HG03045 (cell line): ENCODE measurements around the gene TMEM140.
A peak's percentile ranks its signal among the peaks of the same experiment; 100 is the strongest.

ENCODE experiments used
- ATAC-seq: cut with Tn5 transposase; IDR thresholded peaks from one replicate; pipeline ENCODE4 v1.9.1; 2021; ENCODE audit warnings: mild to moderate bottlenecking, moderate library complexity; ENCODE audit not compliant: unreplicated experiment

TMEM140 gene

GRCh38 chr7:135192914-135193536 is 45.2 kb downstream of the TMEM140 start:
- ATAC-seq, result no peak

GRCh38 chr7:135193615-135194081 is 45.8 kb downstream of the TMEM140 start:
- no peak for ATAC-seq

GRCh38 chr7:135194494-135195095 is 46.7 kb downstream of the TMEM140 start:
- no peak for ATAC-seq

GRCh38 chr7:135195156-135195555 is 47.3 kb downstream of the TMEM140 start:
- no peak for ATAC-seq

DNA sequence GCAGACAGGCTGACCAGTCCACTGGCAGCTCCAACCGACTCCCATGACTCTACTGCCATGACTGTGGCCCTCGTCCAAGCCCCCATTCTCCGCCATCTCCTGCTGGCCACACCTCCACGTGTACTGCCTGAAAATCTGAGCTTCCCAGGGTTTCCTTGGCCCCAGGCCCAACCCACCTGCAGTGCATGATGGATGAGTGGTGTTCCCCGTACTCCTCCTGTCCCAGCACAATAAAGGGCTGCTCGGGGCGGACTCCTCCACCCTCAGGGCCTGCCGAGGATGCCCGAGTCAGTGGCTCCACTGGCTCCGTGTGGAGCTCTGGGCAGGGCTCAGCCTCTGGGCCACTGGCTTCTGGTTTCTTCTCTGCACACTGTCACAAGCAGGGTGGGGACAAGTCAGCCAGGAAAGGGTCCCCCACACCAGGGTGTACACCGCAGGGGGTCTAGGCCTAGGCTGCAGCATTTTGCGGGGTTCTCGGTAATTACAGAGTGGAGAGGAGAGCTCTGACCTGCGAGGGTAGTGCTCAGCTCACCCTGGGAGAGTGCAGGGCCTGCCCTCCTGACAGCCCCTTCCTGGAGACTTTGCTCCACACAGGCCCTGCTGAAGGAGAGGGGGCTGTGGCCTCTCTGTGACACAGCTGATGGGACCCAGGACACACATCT is 48.2 kb downstream of the TMEM140 start:
- no peak for ATAC-seq

GRCh38 chr7:135197343-135197742 is 49.5 kb downstream of the TMEM140 start:
- peak; percentile 52 for ATAC-seq

DNA sequence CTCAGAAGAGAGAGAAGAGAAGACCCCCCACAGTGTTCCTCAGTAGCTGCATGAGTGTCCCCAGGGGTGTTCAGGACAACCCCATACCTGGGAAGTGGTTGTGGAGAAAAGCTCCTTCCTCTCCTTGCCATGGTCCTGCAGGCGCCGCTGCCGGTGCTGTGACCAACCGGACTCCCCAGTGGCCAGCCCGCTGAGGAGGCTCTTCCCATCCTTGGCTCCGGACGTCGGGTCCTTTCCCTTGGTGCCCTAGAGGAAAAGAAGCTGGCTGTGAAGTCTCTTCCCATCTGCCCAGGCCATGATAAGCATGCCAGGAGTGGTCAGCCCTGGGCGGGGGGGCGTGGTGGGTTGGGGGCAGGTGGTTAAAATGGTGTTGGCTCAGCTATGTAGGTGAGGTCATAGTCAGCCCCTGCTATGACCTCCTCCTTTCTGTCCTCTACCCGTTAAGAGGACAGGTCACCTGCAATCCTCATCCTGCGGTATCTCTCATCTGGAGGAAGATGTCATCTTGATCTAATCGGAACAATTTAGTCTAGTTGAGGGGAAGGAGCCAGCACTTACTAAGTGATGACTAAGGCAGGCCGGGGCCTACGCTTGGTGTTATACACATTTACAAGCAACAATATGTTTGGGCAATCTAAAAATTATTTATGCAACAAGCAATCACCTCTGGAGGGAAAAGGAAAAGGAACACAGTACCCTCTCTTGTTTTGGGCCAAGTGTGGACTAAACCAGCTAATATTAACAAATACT is 50.2 kb downstream of the TMEM140 start:
- ATAC-seq, result no peak

DNA sequence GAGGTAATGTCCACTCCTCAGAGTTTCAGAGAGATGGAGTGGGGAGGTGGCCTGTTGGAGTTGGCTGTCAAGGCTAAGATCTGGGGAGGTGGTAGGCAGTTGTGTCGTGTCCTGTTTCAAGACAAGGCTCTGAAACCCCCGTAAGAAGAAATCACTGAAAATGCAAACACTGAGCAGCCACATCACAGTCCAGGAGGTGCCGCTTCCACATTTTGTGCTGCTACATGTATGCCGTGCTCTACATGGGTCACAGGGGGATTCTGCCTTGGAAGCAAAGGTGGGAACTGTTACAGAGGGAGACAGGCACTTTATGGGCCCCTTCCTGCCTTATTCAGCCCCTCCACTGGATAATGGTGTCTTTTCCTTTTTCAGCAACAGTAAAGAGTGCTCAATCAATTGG is 51.6 kb downstream of the TMEM140 start:
- ATAC-seq, result no peak

DNA sequence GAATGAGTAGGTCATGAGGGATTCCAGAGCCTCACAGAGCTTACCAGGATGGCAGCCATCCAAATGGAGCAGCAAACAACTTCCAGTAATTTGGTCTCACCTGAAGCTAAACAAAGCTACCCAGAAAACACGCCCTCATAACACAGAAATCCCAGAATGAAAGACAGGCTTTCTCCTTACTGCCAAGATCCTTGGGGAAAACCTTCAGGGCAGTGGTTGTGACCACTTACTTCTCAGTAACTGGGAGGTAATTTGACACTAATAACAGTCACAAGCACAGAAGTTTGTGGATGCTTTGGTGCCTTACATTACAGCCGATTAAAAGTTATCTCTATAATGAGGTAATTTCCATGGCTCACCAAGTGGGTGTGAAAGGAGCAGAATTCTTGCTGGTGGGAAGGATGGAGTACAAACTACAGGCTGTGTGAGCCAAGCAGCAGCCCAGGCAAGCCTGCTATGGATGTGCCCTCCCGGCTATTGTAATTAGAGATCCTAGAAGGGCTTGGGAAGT is 53.0 kb downstream of the TMEM140 start:
- no peak for ATAC-seq

GRCh38 chr7:135201350-135201749 is 53.5 kb downstream of the TMEM140 start:
- no peak for ATAC-seq

DNA sequence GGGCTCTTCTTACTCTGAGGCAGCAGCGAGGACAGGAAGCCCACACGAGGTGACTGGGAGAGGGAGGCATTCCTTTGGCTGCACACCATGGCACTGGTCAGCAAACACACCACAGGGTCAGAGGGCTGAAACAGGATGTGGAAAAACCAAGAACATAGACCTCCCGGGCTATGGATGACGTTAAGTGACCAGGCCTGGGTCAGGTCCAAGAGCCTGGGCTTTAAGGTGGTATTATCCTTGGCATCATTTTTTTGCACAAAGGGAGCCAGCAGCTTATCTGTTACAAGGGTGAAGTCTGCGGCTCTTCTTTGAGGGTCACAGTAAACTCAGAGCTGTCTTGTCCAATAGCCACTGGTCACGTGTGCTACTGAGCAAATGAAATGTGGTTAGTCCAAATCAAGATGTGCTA is 56.5 kb downstream of the TMEM140 start:
- ATAC-seq, result no peak

- no peak for ATAC-seq
These were observed 57.0 kb downstream of the TMEM140 start for GRCh38 chr7:135204876-135205275.

GRCh38 chr7:135205850-135206249 is 58.0 kb downstream of the TMEM140 start:
- no peak for ATAC-seq

- ATAC-seq, result no peak
These were observed 59.1 kb downstream of the TMEM140 start for GRCh38 chr7:135206941-135207391.

GRCh38 chr7:135207406-135208101 is 59.7 kb downstream of the TMEM140 start:
- no peak for ATAC-seq

DNA sequence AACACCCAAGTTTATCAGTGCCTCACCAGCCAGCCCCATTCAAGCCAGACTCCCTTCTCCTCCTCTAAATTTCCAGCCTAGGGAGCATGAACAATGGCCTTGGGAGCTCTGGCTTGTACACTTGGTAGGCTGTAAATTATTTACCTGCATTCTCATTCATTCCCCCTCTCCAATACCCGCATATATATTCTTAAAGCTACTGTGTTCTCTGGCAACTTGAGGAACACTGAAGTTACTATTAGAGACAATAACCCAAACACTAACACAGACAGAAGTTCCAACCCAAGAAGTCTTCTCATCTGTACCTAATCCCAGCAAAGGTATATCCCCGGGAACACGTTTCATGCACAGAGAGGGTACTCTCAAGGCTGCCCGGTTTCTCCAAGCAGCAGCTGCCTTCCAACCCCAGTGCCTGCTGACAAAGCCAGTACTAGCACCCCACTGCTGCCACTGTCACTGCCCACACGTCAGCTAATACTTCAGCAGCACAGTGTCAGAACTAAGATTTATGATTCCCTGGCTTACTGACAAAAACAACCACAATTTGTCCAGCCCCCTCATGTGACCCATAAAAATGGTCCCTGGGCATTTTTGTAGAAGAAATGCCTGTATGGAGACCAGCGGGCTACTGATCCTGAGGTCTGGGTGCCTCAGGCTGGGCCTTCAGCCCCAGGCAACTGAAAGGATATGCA is 60.4 kb downstream of the TMEM140 start:
- no peak for ATAC-seq

DNA sequence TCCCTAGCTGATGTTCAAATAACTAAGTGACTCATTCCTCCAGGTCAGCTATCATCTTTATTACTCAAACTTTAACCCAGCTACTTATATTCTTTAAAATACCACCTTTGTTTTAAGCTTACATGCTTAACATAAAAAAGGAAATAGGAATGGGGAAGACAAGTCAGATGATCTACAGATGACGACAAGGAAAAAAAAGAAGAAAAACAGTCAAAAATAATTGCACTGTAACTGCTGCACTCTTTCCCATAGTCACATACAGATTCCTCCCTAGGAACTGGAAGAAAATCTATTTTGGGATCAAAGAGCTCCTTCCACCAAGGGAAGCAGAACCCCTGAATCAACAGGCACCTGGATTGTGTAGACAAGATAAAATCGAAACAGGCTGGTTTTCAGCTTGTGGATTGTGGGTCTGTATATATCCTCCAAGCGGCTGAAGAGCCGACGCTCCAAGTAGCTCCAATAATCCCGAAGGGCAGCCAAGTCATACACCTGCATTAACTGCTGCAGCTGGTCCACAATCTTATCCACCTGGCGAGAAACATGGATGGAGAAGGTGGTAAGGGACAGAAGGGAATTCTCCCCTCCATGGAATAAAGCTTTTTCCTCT is 61.5 kb downstream of the TMEM140 start:
- no peak for ATAC-seq

DNA sequence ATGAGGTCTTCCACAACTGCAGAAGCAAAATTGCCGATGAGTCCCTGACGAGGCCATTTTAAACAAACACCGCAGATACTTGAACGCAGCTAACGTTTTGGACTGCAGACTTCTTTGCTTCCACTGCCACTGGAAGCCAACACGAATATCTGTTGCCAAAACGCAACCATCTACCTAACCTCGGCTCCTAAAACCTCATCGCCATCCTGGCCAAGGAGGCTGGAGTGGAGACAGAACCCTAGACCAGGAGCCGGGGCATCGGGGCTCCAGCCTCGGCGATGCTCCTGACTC is 63.0 kb downstream of the TMEM140 start:
- peak; percentile 6 for ATAC-seq

GRCh38 chr7:135211179-135211945 is 63.5 kb downstream of the TMEM140 start, which contains the start of gene WDR91:
Gene WDR91 (minus strand): TSS chr7:135211526. CDS start chr7:135211502, 24 bp downstream.
- peak; percentile 85 for ATAC-seq
